Psoas muscle (tissue), 8 donors: Measurements from ENCODE around the gene LANCL2. TPM values are rescaled to one million over a fixed set of nuclear protein-coding genes. Genes with fewer than 3 reads are reported as not detected.
A peak's percentile ranks its signal among the peaks of the same experiment; 100 is the strongest.

ENCODE experiments used
- ATAC-seq, 4 donors: fragments of 200-7000 bp; cut with Tn5 transposase; one replicate each; pipeline ENCODE4 v1.9.1; 2020; ENCODE audit warnings: moderate library complexity in 3 of 4, mild to moderate bottlenecking in 2 of 4
- DNase-seq, 2 donors: peaks; one replicate each; pipeline ENCODE4 v3.0.0-alpha.2; 2020
- H3K27ac ChIP-seq: fragments of 200-600 bp; one replicate; pipeline ENCODE4 v1.8.0; 2022
- H3K27me3 ChIP-seq, 3 donors: fragments of 200-600 bp in 1 of 3; one replicate each; pipeline versions ENCODE4 v1.6.1 to v1.8.0; 2013 to 2022; ENCODE audit warnings: low read length in 2 of 3, mild to moderate bottlenecking in 2 of 3, moderate library complexity in 1 of 3; ENCODE audit not compliant: insufficient read depth in 3 of 3
- H3K36me3 ChIP-seq, 2 donors: fragments of 200-600 bp in 1 of 2; one replicate each; pipeline versions ENCODE4 v1.6.1 to v1.8.0; 2013 to 2022; ENCODE audit warnings: low read depth in 1 of 2, mild to moderate bottlenecking in 1 of 2, moderate library complexity in 1 of 2; ENCODE audit not compliant: insufficient read depth in 1 of 2
- H3K4me1 ChIP-seq: fragments of 200-600 bp; one replicate; pipeline ENCODE4 v1.8.0; 2022
- H3K4me3 ChIP-seq: fragments of 200-600 bp; one replicate; pipeline ENCODE4 v1.8.0; 2022; ENCODE audit warnings: mild to moderate bottlenecking
- H3K9me3 ChIP-seq: fragments of 200-600 bp; one replicate; pipeline ENCODE4 v1.8.0; 2022
- WGBS, 3 donors: extraction: QIAGEN DNeasy Blood & Tissue Kit; methylation state at CpG; one replicate each; pipeline versions ENCODE4 v1.1.6 to v1.1.7; 2013; 5-methylcytosine and 5-hydroxymethylcytosine counted together
- intact Hi-C, 2 donors: fragments of 100-400 bp; cut with DNase I; formaldehyde crosslinking; loops; one replicate each; pipeline versions ENCODE4 v1.11.0 to v1.14.2; 2022
- polyA plus RNA-seq, 3 donors: library from polyadenylated mRNA; stranded (reverse); fragments of 200-250 nt; gene quantifications; one replicate each; pipeline ENCODE4 v1.2.3, GENCODE V29; 2013
- total RNA-seq, 4 donors: library from RNA; stranded (reverse); fragmentation: NEBNext Ultra II Directional in 2 of 4; extraction: Animal tissue kit (Norgen Biotek cat#: 25700) in 2 of 4; gene quantifications; one replicate each; pipeline versions ENCODE4 v1.2.1 to v1.2.4, GENCODE V29; 2021 to 2023
- TF ChIP-seq, protein P1 (sequence below): fragments of 200-600 bp; IDR thresholded peaks from one replicate; pipeline ENCODE4 v1.8.0; 2022; ENCODE audit warnings: antibody characterized with exemption
- donor health status: healthy with polysubstance abuse.
- donor health status: DM: no; HTN: no; CAD: no; lungs with moderate emphysema.
- donor health status: Bipolar disorder and iron deficiency.
- donor health status: healthy.
- donor health status: DM: yes; HTN: yes; CAD: no.
- donor health status: DM: no; HTN: no; CAD: no.
- donor health status: DM: no; HTN: no; CAD: no.
- donor health status: DM: yes; HTN: yes; CAD: no.

LANCL2 gene
- total and polyA plus RNA-seq, 7 donors: 5.4 to 16.9 (median 9.6) TPM

- DNase-seq: no peak
- intact Hi-C loops: no loop called here
- H3K4me1 ChIP-seq: no peaks in the 10 kb centered on the region
Observed at GRCh38 chr7:55425141-55425752, 60.1 kb downstream of the LANCL2 start.

GRCh38 chr7:55426676-55427075 is 61.5 kb downstream of the LANCL2 start:
- TF ChIP-seq, protein P1, sequence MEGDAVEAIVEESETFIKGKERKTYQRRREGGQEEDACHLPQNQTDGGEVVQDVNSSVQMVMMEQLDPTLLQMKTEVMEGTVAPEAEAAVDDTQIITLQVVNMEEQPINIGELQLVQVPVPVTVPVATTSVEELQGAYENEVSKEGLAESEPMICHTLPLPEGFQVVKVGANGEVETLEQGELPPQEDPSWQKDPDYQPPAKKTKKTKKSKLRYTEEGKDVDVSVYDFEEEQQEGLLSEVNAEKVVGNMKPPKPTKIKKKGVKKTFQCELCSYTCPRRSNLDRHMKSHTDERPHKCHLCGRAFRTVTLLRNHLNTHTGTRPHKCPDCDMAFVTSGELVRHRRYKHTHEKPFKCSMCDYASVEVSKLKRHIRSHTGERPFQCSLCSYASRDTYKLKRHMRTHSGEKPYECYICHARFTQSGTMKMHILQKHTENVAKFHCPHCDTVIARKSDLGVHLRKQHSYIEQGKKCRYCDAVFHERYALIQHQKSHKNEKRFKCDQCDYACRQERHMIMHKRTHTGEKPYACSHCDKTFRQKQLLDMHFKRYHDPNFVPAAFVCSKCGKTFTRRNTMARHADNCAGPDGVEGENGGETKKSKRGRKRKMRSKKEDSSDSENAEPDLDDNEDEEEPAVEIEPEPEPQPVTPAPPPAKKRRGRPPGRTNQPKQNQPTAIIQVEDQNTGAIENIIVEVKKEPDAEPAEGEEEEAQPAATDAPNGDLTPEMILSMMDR: no peak
- H3K27ac ChIP-seq: no peak overlapping the region
- no peaks in the 10 kb centered on the region for H3K4me1 ChIP-seq
- intact Hi-C loops: no loop called here
- no peak for DNase-seq
- no peak overlapping the region for H3K4me3 ChIP-seq
- no peak for ATAC-seq
- no peaks in the 10 kb centered on the region for H3K27me3 ChIP-seq
- 87 to 92% (median 88%) methylated on average over 12 of the region's 12 CpGs for WGBS, 3 donors
- H3K9me3 ChIP-seq: no peaks in the 10 kb centered on the region
- peaks cover 3 to 22% of the 10 kb centered on the region in 2 donors for H3K36me3 ChIP-seq

More at GRCh38 chr7:55425141-55425752, 60.1 kb downstream of the LANCL2 start:
- H3K27me3 ChIP-seq: no peaks in the 10 kb centered on the region
- H3K36me3 ChIP-seq: peaks cover 3 to 14% of the 10 kb centered on the region in 2 donors
- WGBS, 3 donors: 89 to 92% (median 91%) methylated on average over 11 of the region's 11 CpGs
- no peak overlapping the region for H3K27ac ChIP-seq
- no peak overlapping the region for H3K4me3 ChIP-seq
- no peak for ATAC-seq
- TF ChIP-seq, protein P1: no peak
- H3K9me3 ChIP-seq: no peaks in the 10 kb centered on the region

GRCh38 chr7:55427342-55427741 is 62.2 kb downstream of the LANCL2 start:
- no peaks in the 10 kb centered on the region for H3K27me3 ChIP-seq
- H3K4me3 ChIP-seq: no peak overlapping the region
- no peaks in the 10 kb centered on the region for H3K9me3 ChIP-seq
- WGBS, 3 donors: 57 to 83% (median 61%) methylated on average over 4 of the region's 4 CpGs
- no peak overlapping the region for H3K27ac ChIP-seq
- TF ChIP-seq, protein P1: no peak
- H3K36me3 ChIP-seq: peaks cover 3 to 27% of the 10 kb centered on the region in 2 donors
- no peaks in the 10 kb centered on the region for H3K4me1 ChIP-seq
- intact Hi-C loops: no loop called here
- DNase-seq (no peak), ATAC-seq (no peak)

DNA sequence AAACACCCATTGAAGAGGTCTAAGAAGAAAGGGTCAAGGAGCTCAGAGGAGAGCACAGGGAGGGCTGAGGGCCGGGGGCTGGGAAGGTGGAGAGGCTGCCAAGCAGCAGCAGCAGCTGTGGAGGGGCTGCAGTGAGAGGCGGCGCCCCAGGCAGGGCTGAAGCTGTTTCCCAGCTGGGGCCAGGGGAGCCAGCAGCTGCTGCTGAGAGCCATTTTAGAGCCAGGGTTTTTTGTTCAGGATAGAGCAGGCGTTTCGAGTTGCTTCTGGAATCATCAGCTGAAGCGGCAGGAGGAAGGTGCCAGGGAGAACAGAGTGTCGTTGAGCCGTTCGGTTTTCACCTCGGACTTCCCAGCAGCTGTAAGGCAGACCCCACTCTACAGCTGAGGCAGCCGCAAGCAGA is 62.7 kb downstream of the LANCL2 start:
- ATAC-seq: peak in 3 of 4 donors; percentile 14 to 55 (median 39)
- intact Hi-C loops: no loop called here
- Histone ChIP-seq H3K9me3 (no peaks in the 10 kb centered on the region), H3K36me3 (peaks cover 3 to 31% of the 10 kb centered on the region in 2 donors), H3K4me3 (peak overlapping the region; percentile 23), H3K4me1 (no peaks in the 10 kb centered on the region), H3K27ac (no peak overlapping the region), H3K27me3 (no peaks in the 10 kb centered on the region)
- TF ChIP-seq, protein P1: no peak
- DNase-seq: no peak
- WGBS, 3 donors: 26 to 38% (median 37%) methylated on average over 10 to 11 of the region's 11 CpGs
